IPS-15b (cell line): ENCODE measurements around the gene PI4K2A.
A peak's percentile ranks its signal among the peaks of the same experiment; 100 is the strongest.

Experiments
- H3K27me3 ChIP-seq: one replicate; pipeline ENCODE4 v1.6.1; 2013; ENCODE audit warnings: low read length; ENCODE audit not compliant: control insufficient read depth, insufficient read depth
- H3K36me3 ChIP-seq: one replicate; pipeline ENCODE4 v1.6.1; 2013; ENCODE audit warnings: low read length; ENCODE audit not compliant: control insufficient read depth, insufficient read depth
- H3K4me1 ChIP-seq: one replicate; pipeline ENCODE4 v1.6.1; 2013; ENCODE audit warnings: mild to moderate bottlenecking, low read length; ENCODE audit not compliant: control insufficient read depth, insufficient read depth
- H3K4me3 ChIP-seq: one replicate; pipeline ENCODE4 v1.5.1; 2013; ENCODE audit warnings: low read depth, low read length
- H3K9ac ChIP-seq: one replicate; pipeline ENCODE4 v1.6.1; 2013; ENCODE audit warnings: low read depth, mild to moderate bottlenecking, low read length
- H3K9me3 ChIP-seq: one replicate; pipeline ENCODE4 v1.6.1; 2013; ENCODE audit warnings: mild to moderate bottlenecking, low read length; ENCODE audit not compliant: control insufficient read depth, insufficient read depth

Gene PI4K2A

DNA sequence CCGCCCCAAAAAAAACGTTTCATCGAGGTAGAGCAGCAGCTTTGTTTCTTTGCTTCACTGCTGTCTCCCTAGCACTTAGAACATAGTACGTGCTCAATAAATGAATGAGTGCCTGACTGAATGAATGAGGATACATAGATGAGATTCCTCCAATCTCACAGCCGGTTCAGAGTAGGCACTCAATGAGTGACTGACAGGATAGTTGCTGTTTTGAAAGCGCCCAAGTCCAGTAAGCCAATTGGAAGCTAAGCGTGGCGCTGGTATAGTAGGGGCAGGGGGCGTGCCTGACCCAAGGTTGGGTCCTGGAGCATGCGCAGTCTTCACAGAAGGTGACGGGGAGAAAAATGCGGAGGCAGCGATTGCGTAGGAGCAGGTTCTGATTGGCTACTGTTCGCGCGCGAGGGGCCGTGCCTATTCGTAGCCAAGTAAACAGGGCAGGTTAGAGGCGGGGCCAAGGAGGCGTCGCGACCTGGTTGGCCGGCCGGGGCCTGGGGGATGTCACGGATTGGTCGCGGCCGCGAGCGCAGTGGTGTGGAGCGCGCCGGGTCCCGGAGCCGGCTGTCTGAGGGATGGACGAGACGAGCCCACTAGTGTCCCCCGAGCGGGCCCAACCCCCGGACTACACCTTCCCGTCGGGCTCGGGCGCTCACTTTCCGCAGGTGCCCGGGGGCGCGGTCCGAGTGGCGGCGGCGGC lies at the start of gene PI4K2A:
PI4K2A (plus strand) TSS at position 498 of the 694 bp plus-strand sequence; CDS start at position 570, 72 bp downstream.
- Histone ChIP-seq H3K4me1 (no peaks in the 10 kb centered on the region), H3K4me3 (peak within 1 kb of the TSS; percentile 87), H3K27me3 (no peaks in the 10 kb centered on the region), H3K36me3 (no peaks in the 10 kb centered on the region), H3K9me3 (no peaks in the 10 kb centered on the region), H3K9ac (peak within 1 kb of the TSS; percentile 54)

DNA sequence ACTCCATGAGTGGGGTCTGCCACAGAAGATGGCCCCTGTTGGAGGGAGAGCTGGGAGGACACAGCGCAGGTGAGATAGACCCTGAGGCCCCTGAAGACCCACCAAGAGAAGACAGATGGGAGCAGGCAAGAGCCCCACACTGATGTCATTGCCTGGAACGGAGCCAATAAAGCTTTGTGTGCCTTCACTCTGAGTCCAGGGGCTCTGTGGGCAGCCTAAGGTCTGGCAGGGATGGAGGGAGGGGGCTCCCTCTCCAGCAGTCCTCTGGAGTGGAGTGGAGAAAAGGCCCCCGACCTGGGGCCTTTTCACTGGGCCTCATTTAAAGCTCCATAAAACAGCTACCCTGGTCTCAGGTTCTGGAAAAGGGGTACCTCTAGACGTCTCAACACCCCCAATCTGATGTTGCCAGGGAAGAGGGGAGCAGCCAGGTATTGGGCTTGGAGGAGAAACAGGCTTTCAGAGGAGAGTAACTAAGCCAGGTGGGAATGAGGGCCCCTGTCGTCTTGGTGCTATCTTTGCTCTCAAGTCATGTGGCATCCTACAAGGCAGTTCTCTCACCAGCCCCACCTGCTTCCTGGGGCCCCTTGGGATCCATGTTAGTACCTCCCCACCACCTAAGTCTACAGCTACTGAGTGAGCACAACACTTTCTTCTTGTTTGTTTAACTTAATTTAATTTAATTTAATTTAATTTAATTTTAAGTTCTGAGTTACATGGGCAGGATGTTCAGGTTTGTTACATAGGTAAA lies 49.5 kb upstream of the PI4K2A start:
- Histone ChIP-seq H3K27me3 (no peaks in the 10 kb centered on the region), H3K4me1 (no peaks in the 10 kb centered on the region), H3K9me3 (no peaks in the 10 kb centered on the region), H3K9ac (no peak overlapping the region), H3K4me3 (no peak overlapping the region), H3K36me3 (no peaks in the 10 kb centered on the region)

DNA sequence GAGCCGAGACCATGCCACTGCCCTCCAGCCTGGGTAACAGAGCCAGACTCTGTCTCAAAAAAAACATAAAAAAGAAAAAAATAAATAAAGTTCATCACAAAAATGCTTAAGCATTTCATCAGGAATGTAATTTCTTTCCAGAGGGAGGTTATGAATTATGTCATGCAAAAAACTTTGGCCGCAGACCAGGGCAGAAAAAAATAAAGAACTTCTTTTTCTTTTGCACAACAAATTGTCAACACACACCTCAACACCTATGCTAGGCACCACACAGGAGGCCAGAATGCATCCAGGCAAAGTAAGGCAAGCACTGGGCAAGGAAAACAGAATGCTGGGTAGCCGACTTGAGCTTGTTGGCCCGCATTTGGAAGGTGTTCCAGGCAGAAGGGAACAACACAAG lies 47.0 kb upstream of the PI4K2A start:
- Histone ChIP-seq H3K4me3 (no peak overlapping the region), H3K4me1 (no peaks in the 10 kb centered on the region), H3K9me3 (no peaks in the 10 kb centered on the region), H3K9ac (no peak overlapping the region), H3K27me3 (no peaks in the 10 kb centered on the region), H3K36me3 (no peaks in the 10 kb centered on the region)

DNA sequence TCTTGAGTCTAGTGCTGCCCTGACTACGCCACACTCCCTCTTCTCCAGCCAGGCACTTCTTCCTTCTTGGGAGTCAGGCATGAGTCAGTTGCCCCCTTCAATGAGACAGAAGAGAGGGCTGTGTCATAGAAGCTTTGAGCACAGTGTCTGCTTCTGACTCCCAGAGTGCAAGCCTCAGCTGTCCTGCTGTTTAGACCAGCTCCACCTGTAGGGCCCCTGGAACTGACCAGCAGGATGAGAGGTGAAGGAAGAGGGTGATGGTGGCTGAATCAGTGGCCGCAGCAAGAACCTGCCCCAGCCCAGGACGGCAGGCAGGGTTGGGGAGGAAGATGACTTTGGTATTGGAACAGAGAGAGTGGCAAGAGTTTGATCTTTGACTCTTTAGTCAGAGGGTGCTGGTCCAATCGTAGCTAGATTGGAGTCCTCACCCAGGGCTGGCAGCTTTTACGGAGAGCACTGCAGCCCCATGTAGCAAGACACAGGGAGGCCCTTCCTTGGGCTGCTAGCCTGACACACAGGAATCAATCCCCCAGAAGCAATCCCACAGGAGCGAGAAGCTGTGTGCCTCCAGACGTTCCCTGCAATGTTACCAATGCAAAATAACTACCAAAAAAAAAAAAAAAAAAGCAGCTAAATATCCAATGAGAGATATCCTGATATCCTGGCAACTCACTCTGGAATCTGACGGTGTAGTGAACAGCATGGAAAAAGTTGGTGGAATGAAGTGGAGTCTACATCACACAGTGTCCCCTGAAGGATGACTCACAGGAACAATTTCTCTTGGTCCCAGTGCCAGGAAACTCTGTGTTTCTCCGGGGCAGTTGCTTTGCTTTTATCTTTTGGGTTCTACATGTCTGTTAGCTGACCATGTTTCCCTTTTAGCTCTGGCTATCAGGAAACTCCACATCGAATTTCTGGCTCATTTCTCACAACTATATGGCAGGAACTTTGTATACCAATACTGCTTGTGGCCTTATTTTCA lies 44.1 kb upstream of the PI4K2A start:
- Histone ChIP-seq H3K9ac (no peak overlapping the region), H3K9me3 (no peaks in the 10 kb centered on the region), H3K4me1 (no peaks in the 10 kb centered on the region), H3K27me3 (no peaks in the 10 kb centered on the region), H3K36me3 (no peaks in the 10 kb centered on the region), H3K4me3 (no peak overlapping the region)

DNA sequence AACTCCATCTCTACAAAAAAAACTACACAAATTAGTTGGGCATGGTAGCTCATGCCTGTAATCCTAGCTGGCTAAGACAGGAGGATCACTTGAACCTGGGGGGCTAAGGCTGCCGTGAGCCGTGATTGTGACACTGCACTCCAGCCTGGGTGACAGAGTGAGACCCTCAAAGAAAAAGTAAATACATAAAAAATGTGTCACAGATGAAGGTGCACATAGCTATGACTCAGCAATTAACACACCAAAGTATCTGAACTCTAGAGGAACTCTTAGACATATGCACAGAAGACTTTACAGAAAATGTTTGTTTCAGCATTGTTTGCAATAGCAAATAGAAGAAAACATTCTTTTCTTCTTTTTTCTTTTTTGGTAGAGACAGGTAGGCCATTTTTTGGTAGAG lies 42.7 kb upstream of the PI4K2A start:
- Histone ChIP-seq H3K27me3 (no peaks in the 10 kb centered on the region), H3K4me3 (no peak overlapping the region), H3K9me3 (no peaks in the 10 kb centered on the region), H3K9ac (no peak overlapping the region), H3K36me3 (no peaks in the 10 kb centered on the region), H3K4me1 (no peaks in the 10 kb centered on the region)

DNA sequence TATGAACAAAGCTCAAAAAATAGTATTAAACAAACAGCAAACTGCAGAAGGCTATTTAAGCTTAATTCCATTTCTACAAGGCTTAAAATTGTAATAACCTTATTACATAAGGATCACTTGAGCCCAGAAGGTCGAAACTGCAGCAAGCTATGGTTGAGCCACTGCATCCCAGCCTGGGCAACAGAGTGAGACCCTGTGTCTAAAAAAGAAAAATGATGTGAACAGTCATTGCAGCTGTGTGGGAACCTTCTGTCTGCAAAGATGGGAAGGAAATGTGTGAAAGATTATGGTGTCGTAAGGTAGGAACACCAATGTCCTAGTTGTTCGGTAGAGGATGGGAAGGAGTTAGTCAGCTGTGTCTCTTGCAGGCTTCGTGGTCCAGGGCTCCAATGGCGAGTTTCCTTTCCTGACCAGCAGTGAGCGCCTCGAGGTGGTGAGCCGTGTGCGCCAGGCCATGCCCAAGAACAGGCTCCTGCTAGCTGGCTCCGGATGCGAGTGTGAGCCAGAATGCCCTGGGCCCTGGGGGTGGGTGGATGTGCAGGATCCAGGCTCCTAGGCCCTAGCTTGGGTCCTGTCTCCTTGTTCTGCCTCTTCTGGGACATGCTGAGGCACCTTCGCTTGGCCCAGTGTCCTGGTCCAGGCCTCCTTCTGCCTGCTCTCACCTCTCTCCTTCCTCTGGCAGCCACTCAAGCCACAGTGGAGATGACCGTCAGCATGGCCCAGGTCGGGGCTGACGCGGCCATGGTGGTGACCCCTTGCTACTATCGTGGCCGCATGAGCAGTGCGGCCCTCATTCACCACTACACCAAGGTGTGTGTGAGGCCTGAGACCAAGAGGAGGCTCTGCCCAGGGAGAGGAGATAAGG lies 41.8 kb upstream of the PI4K2A start:
- Histone ChIP-seq H3K4me1 (no peaks in the 10 kb centered on the region), H3K9ac (no peak overlapping the region), H3K4me3 (no peak overlapping the region), H3K9me3 (no peaks in the 10 kb centered on the region), H3K36me3 (no peaks in the 10 kb centered on the region), H3K27me3 (no peaks in the 10 kb centered on the region)

DNA sequence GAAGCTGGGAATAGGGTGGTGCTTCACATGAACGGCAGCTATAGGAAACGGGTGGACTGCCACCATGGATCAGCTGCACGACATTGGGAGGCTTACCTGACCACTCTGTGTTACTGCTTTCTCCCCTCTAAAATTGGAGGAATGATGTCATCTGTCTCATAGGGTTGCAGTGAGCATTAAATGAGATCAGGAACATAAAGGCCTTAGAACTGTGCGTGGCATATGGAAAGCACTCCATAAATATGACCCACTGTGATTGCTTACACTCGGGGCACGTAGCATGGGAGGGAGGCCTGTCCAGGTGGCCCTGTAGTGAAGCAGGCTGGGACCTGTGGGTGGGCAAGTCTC lies 41.2 kb upstream of the PI4K2A start:
- no peaks in the 10 kb centered on the region for H3K36me3 ChIP-seq

DNA sequence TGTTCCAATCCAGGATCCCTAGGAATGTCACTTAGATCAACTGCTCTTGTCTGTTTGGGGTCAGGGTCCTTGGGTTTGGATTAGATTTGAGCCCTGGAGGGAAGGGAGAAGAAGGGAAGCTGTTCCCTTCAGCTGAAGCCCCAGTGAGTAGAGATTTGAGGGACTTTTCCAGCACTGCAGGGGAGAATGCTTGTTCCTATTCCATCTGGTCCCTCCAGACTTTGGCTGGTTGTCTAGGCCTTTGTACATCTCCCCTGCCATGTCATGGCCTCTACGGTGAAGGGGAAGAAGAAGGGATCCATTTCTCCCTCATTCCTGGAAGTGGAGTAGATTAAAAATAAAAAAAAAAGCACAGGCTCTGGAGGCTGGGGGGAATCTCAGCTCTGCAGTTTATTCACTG lies 39.9 kb upstream of the PI4K2A start:
- Histone ChIP-seq H3K9ac (no peak overlapping the region), H3K36me3 (no peaks in the 10 kb centered on the region), H3K4me1 (no peaks in the 10 kb centered on the region), H3K4me3 (no peak overlapping the region), H3K9me3 (no peaks in the 10 kb centered on the region), H3K27me3 (no peaks in the 10 kb centered on the region)

More for the DNA sequence above, 41.2 kb upstream of the PI4K2A start:
- Histone ChIP-seq H3K4me1 (no peaks in the 10 kb centered on the region), H3K9ac (no peak overlapping the region), H3K4me3 (no peak overlapping the region), H3K9me3 (no peaks in the 10 kb centered on the region), H3K27me3 (no peaks in the 10 kb centered on the region)

DNA sequence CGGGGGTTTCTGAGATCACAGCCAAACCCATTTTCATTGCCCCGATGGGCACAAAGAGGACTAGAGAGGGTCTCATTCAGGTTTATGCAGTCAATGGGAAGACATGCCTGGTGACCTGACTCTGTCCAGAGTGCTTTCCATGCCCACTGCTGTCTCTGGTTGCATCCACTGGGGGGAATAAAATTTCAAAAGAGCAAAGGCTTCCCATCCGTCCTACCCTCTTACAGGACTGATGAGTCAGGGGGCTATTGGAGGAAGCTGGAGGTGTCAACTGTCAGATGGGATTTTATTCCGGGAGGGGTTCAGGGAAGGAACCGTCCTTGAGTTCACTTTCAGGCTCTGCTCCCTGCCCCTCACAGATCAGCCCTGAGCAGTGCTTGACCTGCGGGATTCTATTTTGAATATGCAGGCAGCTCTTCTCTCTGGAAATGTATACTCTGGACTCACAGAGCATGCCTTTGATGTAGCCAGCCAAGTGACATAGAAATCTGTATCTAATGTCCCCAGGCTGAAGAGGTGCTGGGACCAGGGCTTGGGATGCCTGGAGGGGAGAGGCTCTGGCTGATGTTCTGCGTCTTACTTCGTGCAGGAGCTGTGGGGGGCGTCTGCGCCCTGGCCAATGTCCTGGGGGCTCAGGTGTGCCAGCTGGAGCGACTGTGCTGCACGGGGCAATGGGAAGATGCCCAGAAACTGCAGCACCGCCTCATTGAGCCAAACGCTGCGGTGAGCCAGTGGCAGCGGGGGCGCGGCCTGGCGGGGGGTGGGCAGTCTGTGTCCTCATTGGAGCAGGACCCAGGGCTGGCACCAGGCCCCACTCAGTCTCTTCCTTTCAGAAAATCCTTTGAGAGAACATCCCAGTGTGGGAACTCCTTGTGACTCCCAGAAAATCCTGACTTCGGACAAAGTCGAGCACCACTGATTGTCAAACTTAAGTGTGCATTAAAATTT lies 38.9 kb upstream of the PI4K2A start:
- no peaks in the 10 kb centered on the region for H3K4me1 ChIP-seq
- H3K36me3 ChIP-seq, result no peaks in the 10 kb centered on the region
- no peaks in the 10 kb centered on the region for H3K9me3 ChIP-seq
- H3K4me3 ChIP-seq, result no peak overlapping the region
- no peak overlapping the region for H3K9ac ChIP-seq
- no peaks in the 10 kb centered on the region for H3K27me3 ChIP-seq

DNA sequence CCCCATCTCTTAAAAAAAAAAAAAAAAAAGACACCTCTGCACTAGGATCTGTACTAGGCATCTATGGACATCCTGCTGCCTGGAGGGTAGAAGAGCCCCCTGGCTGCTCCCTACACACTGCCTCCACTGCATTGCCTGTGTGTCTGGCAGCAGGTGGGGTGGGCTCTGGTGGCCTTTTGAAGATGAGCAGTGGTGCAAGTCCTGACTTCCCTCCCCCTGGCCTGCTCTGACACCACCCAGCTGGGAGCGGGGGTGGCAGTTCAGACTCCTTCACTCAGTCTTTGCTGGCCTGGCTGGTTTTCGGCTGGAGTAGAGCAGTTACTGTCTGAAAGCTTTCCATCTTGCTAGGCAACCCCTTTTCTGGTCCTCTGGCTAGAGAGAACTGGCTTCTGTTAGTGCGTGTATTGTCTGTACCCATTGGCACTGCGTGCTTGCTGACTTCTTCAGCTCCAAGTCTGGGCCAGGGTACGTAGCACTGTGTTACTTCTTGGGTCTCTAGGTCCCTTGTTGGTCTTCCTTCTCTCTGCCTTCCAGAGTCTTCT lies 33.3 kb upstream of the PI4K2A start:
- H3K27me3 ChIP-seq, result no peaks in the 10 kb centered on the region
- H3K36me3 ChIP-seq, result no peaks in the 10 kb centered on the region
- H3K4me1 ChIP-seq, result no peaks in the 10 kb centered on the region
- no peak overlapping the region for H3K4me3 ChIP-seq
- no peaks in the 10 kb centered on the region for H3K9me3 ChIP-seq
- no peak overlapping the region for H3K9ac ChIP-seq
